WTC11 (cell line): ENCODE measurements around the gene OR11A1. TPM values are rescaled to one million over a fixed set of nuclear protein-coding genes. Genes with fewer than 3 reads are reported as not detected.

Source experiments
- ATAC-seq: fragments of 200-7000 bp; cut with Tn5 transposase; 2 replicates; pipeline ENCODE4 v1.10.0; 2021; ENCODE audit warnings: mild to moderate bottlenecking, moderate library complexity
- CTCF ChIA-PET: fragments of 300-600 bp; sonication (Branson Sonifier 250); formaldehyde crosslinking; loops from one replicate; lab custom pipeline; 2021; ENCODE audit warnings: antibody characterized with exemption; lab: Charles Lee
- POLR2A ChIA-PET: fragments of 350-600 bp; sonication (Branson Sonifier 250); formaldehyde crosslinking; loops from one replicate; lab custom pipeline; 2021; ENCODE audit warnings: antibody characterized with exemption; lab: Charles Lee
- DNase-seq: peaks from one replicate; pipeline ENCODE4 v3.0.0; 2021; ENCODE audit warnings: low spot score
- H3K27ac Mint-ChIP-seq: 2 replicates; pipeline ENCODE4 v1.8.0; 2021; ENCODE audit warnings: mixed read lengths
- H3K27me3 Mint-ChIP-seq: 2 replicates; pipeline ENCODE4 v1.8.0; 2021; ENCODE audit warnings: low read depth, mild to moderate bottlenecking, moderate library complexity, mixed read lengths
- H3K36me3 Mint-ChIP-seq: 2 replicates; pipeline ENCODE4 v1.8.0; 2021; ENCODE audit warnings: mixed read lengths
- H3K4me1 Mint-ChIP-seq: 2 replicates; pipeline ENCODE4 v1.8.0; 2022; ENCODE audit warnings: mixed read lengths
- H3K4me3 Mint-ChIP-seq: 2 replicates; pipeline ENCODE4 v1.8.0; 2021; ENCODE audit warnings: mild to moderate bottlenecking, moderate library complexity, mixed read lengths
- H3K9me3 Mint-ChIP-seq: 2 replicates; pipeline ENCODE4 v1.8.0; 2021; ENCODE audit warnings: mixed read lengths
- CTCF ChIP-seq: fragments of 200-600 bp; IDR thresholded peaks from 2 replicates; pipeline ENCODE4 v1.8.0; 2022; ENCODE audit warnings: antibody characterized with exemption
- E2F5 ChIP-seq: sonication (generic); formaldehyde crosslinking; IDR thresholded peaks from 2 replicates; pipeline ENCODE4 v1.8.1; 2022; ENCODE audit warnings: mild to moderate bottlenecking, moderate library complexity, missing genetic modification reagents
- ERG ChIP-seq: fragments of 250-450 bp; sonication (Bioruptor Pico); IDR thresholded peaks from 2 replicates; pipeline ENCODE4 v1.8.0; 2021; ENCODE audit warnings: mild to moderate bottlenecking
- FOXP1 ChIP-seq: sonication (generic); formaldehyde crosslinking; IDR thresholded peaks from 2 replicates; pipeline ENCODE4 v1.8.0; 2022; ENCODE audit warnings: missing genetic modification reagents, mild to moderate bottlenecking, moderate library complexity, borderline replicate concordance
- FOXP4 ChIP-seq: sonication (generic); formaldehyde crosslinking; IDR thresholded peaks from 2 replicates; pipeline ENCODE4 v1.8.0; 2022; ENCODE audit warnings: mild to moderate bottlenecking, missing genetic modification reagents
- GABPB1 ChIP-seq: sonication (generic); formaldehyde crosslinking; IDR thresholded peaks from 2 replicates; pipeline ENCODE4 v1.8.1; 2023; ENCODE audit warnings: mild to moderate bottlenecking, missing genetic modification reagents
- OVOL2 ChIP-seq: fragments of 250-450 bp; sonication (Bioruptor Pico); IDR thresholded peaks from 2 replicates; pipeline ENCODE4 v1.9.0; 2021; ENCODE audit warnings: mild to moderate bottlenecking, borderline replicate concordance
- PRDM15 ChIP-seq: sonication (generic); formaldehyde crosslinking; IDR thresholded peaks from 2 replicates; pipeline ENCODE4 v1.8.0; 2022; ENCODE audit warnings: missing genetic modification reagents
- PRRX2 ChIP-seq: fragments of 250-450 bp; sonication (Bioruptor Pico); IDR thresholded peaks from 2 replicates; pipeline ENCODE4 v1.8.0; 2021; ENCODE audit warnings: mild to moderate bottlenecking
- SP1 ChIP-seq: sonication (generic); formaldehyde crosslinking; conservative IDR thresholded peaks from 2 replicates; pipeline ENCODE4 v1.8.1; 2022; ENCODE audit warnings: missing genetic modification reagents
- TEAD1 ChIP-seq: sonication (generic); formaldehyde crosslinking; IDR thresholded peaks from 2 replicates; pipeline ENCODE4 v1.8.0; 2022; ENCODE audit warnings: mild to moderate bottlenecking, missing genetic modification reagents
- TEAD4 ChIP-seq: sonication (generic); formaldehyde crosslinking; IDR thresholded peaks from 2 replicates; pipeline ENCODE4 v1.8.0; 2022; ENCODE audit warnings: mild to moderate bottlenecking, missing genetic modification reagents
- ZBTB21 ChIP-seq: sonication (generic); formaldehyde crosslinking; IDR thresholded peaks from 2 replicates; pipeline ENCODE4 v1.8.1; 2023; ENCODE audit warnings: mild to moderate bottlenecking, missing genetic modification reagents, borderline replicate concordance
- ZNF416 ChIP-seq: fragments of 250-450 bp; sonication (Bioruptor Pico); IDR thresholded peaks from 2 replicates; pipeline ENCODE4 v1.9.0; 2021; ENCODE audit warnings: mild to moderate bottlenecking, inconsistent platforms
- ZNF423 ChIP-seq: fragments of 250-450 bp; sonication (Bioruptor Pico); IDR thresholded peaks from 2 replicates; pipeline ENCODE4 v2.1.2; 2022; ENCODE audit warnings: mild to moderate bottlenecking, moderate library complexity
- ZNF425 ChIP-seq: fragments of 250-450 bp; sonication (Bioruptor Pico); conservative IDR thresholded peaks from 2 replicates; pipeline ENCODE4 v1.9.0; 2021; ENCODE audit warnings: mild to moderate bottlenecking
- ZNF671 ChIP-seq: fragments of 250-450 bp; sonication (Bioruptor Pico); IDR thresholded peaks from 2 replicates; pipeline ENCODE4 v1.8.0; 2021; ENCODE audit warnings: mild to moderate bottlenecking
- total RNA-seq: library from RNA; stranded (reverse); gene quantifications from 3 replicates; pipeline ENCODE4 v1.2.3, GENCODE V29; 2021

OR11A1 gene
- total RNA-seq, 1 experiment from 2014 or later, result not detected

- CTCF ChIA-PET, result no interaction called here
- H3K27me3 Mint-ChIP-seq, result 0 out of 2 replicates have a peak, but pooled peaks cover 4% of the 10 kb centered on the region
- no peaks in the 10 kb centered on the region for H3K36me3 Mint-ChIP-seq
- TF ChIP-seq TEAD4 (CRISPR knock-in tag) (no peak), ZNF416 (CRISPR knock-in tag) (no peak)
- TF ChIP-seq, all 79 proteins: peak for 0
- ATAC-seq (no peak), DNase-seq (no peak)
- Mint-ChIP-seq H3K9me3 (peaks cover 20% of the 10 kb centered on the region), H3K27ac (no peak overlapping the region), H3K4me1 (no peaks in the 10 kb centered on the region), H3K4me3 (no peak overlapping the region)
- POLR2A ChIA-PET, result no interaction called here
These were observed 29.7 kb upstream of the OR11A1 start for GRCh38 chr6:29486577-29486976.

GRCh38 chr6:29483735-29484134 is 26.9 kb upstream of the OR11A1 start:
- H3K36me3 Mint-ChIP-seq, result no peaks in the 10 kb centered on the region
- DNase-seq (no peak), ATAC-seq (no peak)

GRCh38 chr6:29483186-29483585 is 26.3 kb upstream of the OR11A1 start:
- H3K4me1 Mint-ChIP-seq, result no peaks in the 10 kb centered on the region
- peaks cover 14% of the 10 kb centered on the region for H3K9me3 Mint-ChIP-seq
- H3K4me3 Mint-ChIP-seq, result no peak overlapping the region
- ChIA-PET CTCF (no interaction called here), POLR2A (no interaction called here)
- ATAC-seq, result no peak
- no peak for DNase-seq
- H3K36me3 Mint-ChIP-seq, result no peaks in the 10 kb centered on the region
- peaks cover 7% of the 10 kb centered on the region for H3K27me3 Mint-ChIP-seq
- H3K27ac Mint-ChIP-seq, result no peak overlapping the region
- no peak for TF ChIP-seq E2F5 (CRISPR knock-in tag)
- TF ChIP-seq TEAD1, result no peak
- no peak for TF ChIP-seq SP1 (CRISPR knock-in tag)
- no peak for TF ChIP-seq ZNF423
- no peak for TF ChIP-seq ERG (CRISPR knock-in tag)
- TF ChIP-seq ZNF425, result no peak
- no peak for TF ChIP-seq OVOL2 (CRISPR knock-in tag)
- TF ChIP-seq PRDM15 (CRISPR knock-in tag), result no peak
- no peak for TF ChIP-seq PRRX2 (CRISPR knock-in tag)
- no peak for TF ChIP-seq FOXP1
- no peak for TF ChIP-seq ZBTB21
- no peak for TF ChIP-seq GABPB1
- no peak for TF ChIP-seq FOXP4

More at GRCh38 chr6:29483735-29484134, 26.9 kb upstream of the OR11A1 start:
- Mint-ChIP-seq H3K27me3 (peaks cover 7% of the 10 kb centered on the region; the same call in 1 of the 2 replicates), H3K27ac (no peak overlapping the region), H3K9me3 (peaks cover 14% of the 10 kb centered on the region), H3K4me1 (no peaks in the 10 kb centered on the region), H3K4me3 (no peak overlapping the region)
- TF ChIP-seq CTCF, result no peak
- TF ChIP-seq PRRX2 (CRISPR knock-in tag), result no peak
- no peak for TF ChIP-seq ZNF671
- POLR2A ChIA-PET, result no interaction called here
- CTCF ChIA-PET, result no interaction called here
